ENCODE measurements around the gene FIG4.

GRCh38 chr6:109671733-109672132, 19.4 kb upstream of the FIG4 start:
- TF ChIP-seq CTCF (conservative IDR thresholded peaks at IDR 0.05; ENCODE audit: low read depth, low read length) (no peak), EZH2phosphoT487 (IDR thresholded peaks at IDR 0.05; ENCODE audit: borderline replicate concordance, low read length) (no peak), EZH2 (IDR thresholded peaks at IDR 0.05; ENCODE audit: low read length, unreplicated experiment) (no peak)

Measured in PC-3 (cell line).